GM19455 (cell line): Measurements from ENCODE around the gene DEGS2.
A peak's percentile ranks its signal among the peaks of the same experiment; 100 is the strongest.
"Not testable (repeated sequence)": the region's sequence is repeated elsewhere in the genome, so short reads cannot be mapped to it uniquely, and the experiment has no call there.

Source experiments
- ATAC-seq: cut with Tn5 transposase; IDR thresholded peaks from one replicate; pipeline ENCODE4 v1.9.1; 2021; ENCODE audit not compliant: unreplicated experiment

DEGS2 gene

DNA sequence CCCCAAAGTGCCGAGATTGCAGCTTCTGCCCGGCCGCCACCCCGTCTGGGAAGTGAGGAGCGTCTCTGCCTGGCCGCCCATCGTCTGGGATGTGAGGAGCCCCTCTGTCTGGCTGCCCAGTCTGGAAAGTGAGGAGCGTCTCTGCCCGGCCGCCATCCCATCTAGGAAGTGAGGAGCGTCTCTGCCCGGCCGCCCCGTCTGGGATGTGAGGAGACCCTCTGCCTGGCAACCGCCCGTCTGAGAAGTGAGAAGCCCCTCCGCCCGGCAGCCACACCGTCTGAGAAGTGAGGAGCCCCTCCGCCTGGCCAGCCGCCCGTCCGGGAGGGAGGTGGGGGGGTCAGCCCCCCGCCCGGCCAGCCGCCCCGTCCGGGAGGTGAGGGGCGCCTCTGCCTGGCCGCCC is 21.2 kb upstream of the DEGS2 start:
- ATAC-seq: not testable (repeated sequence)

DNA sequence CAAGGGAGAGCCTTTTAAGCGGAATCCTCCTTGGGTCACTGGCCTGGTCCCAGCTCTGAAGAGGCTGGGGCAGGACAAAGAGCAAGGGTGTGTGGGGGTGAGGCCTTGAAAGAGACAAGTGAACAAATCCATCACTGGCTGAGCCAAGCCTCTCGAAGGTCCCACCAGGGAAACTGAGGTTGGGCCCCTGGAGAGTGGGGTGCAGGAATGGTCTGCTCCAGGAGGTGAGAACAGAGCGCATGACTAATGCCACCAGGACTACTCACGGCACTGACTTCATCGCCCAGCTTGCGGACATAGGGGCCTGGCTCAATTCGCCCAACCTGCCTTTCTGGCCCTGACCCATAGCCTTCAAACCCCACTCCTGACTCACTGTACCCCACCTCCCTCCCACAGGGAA is 19.2 kb upstream of the DEGS2 start:
- ATAC-seq: no peak

DNA sequence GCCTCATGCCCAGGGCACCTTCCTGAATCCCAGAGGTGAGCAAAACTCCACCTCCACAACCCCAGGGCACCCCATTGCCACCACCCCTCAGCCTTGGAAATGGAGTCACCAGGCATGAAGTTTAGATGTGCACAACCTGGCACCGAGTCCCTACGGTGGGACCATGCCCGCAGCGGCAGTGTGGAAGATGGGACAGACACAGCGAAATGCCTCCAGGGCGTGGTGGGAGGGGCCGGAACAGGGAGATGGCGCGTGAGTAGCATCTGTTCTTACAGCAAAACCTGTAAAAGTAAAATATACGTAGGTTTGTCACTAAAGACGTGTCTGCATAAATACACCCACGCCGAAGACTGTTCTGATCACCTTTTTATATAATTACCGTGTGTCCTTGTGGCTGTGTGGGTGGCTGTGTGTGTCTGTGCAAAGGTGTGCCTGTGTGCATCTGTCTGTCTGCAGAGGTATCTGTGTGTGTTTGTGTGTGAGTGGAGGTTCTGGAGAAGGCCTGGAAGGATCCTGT is 17.4 kb upstream of the DEGS2 start:
- no peak for ATAC-seq

GRCh38 chr14:100173353-100173752 is 13.9 kb upstream of the DEGS2 start:
- ATAC-seq: no peak

DNA sequence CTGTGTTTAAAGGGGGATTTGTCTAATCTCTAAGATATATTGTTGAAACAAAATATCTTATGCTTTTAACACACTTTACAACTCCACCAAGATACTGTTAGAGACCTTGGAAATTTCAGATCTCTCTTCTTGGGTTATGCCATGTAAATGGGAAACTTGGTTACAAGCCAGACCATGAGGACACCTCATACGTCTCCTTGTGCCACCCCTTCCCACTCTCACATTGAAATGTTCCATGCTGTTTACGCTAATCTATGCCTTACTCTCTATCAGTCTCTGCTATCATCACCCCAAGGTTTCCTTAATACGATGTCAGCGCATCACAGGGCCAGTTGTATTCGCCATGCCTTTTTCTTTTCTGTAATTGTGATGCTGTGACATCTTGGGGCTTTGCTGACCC is 13.4 kb upstream of the DEGS2 start:
- no peak for ATAC-seq

- ATAC-seq: no peak
These were observed 11.4 kb upstream of the DEGS2 start for GRCh38 chr14:100170880-100171279.

GRCh38 chr14:100168506-100168905 is 9.1 kb upstream of the DEGS2 start:
- no peak for ATAC-seq

DNA sequence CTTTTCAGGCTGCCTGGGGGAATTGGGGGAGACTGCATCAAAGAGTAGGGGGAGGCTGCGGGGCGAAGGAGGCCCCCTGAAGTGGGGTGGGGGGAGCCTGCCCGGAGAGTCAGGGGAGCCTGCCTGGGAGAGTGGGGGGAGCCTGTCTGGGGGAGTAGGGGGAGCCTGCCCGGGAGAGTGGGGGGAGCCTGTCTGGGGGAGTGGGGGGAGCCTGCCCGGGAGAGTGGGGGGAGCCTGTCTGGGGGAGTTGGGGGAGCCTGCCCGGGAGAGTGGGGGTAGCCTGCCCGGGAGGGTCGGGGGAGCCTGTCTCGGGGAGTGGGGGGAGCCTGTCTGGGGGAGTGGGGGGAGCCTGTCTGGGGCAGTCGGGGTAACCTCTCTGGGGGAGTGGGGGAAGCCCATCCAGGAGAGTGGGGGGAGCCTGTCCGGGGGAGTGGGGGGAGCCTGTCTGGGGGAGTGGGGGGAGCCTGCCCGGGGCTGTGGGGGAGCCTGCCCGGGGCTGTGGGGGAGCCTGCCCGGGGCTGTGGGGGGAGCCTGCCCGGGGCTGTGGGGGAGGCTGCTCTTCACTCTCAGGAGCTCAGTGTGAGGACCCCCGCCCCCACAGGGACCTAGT is 6.5 kb upstream of the DEGS2 start:
- no peak for ATAC-seq

- ATAC-seq: no peak
These were observed 5.9 kb upstream of the DEGS2 start for GRCh38 chr14:100165376-100165775.

GRCh38 chr14:100160534-100160916 is 1.1 kb upstream of the DEGS2 start:
- no peak for ATAC-seq

GRCh38 chr14:100159865-100160533 is 554 bp upstream of the DEGS2 start:
- ATAC-seq: peak; percentile 25

DNA sequence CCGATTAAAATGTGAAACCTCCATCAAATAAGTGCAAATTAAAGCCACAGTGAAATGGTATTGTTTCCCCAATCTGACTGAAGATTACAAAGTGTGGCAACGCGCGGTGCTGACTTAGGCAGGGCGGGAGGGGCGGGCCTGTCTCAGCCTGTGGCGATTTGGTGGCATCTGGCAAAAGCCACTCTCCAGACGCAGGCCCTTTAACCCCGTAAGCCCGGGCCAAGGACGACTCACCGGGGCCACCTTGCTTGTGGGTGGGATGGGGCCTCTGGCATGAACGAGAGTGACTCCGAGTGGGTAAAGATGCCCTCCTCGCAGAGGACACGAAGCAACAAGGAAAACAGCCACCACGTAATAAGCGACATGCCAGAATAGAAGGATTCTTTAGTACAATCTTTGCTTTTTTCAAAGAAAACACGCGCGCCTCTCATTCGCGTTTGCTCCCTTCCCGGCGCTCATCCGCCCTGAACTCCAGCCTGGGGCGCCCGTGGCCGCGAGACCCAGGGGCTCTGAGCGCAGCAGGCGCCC is 815 bp downstream of the DEGS2 start:
- no peak for ATAC-seq

- ATAC-seq: not testable (repeated sequence)
These were observed 1.8 kb downstream of the DEGS2 start for GRCh38 chr14:100157548-100158232.

DNA sequence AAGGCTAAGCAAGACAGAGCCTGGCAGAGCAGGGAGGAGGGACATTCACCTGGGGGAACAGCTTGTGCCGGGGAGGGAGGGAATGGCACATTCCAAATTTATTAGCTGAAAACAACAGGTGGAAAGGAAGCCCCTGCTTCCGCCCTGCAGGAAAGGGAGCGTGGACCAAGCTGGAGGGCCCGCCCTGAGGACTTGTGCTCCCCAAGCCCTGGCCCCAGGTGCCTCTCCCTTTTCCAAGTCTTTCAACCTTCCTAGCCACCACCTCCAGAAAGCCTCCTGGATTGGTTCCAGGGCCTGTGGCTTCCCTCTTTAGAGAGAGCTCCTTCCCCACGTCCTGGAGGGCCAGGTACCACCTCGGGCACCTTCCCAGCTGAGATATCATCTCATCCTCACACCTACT is 2.7 kb downstream of the DEGS2 start:
- no peak for ATAC-seq

DNA sequence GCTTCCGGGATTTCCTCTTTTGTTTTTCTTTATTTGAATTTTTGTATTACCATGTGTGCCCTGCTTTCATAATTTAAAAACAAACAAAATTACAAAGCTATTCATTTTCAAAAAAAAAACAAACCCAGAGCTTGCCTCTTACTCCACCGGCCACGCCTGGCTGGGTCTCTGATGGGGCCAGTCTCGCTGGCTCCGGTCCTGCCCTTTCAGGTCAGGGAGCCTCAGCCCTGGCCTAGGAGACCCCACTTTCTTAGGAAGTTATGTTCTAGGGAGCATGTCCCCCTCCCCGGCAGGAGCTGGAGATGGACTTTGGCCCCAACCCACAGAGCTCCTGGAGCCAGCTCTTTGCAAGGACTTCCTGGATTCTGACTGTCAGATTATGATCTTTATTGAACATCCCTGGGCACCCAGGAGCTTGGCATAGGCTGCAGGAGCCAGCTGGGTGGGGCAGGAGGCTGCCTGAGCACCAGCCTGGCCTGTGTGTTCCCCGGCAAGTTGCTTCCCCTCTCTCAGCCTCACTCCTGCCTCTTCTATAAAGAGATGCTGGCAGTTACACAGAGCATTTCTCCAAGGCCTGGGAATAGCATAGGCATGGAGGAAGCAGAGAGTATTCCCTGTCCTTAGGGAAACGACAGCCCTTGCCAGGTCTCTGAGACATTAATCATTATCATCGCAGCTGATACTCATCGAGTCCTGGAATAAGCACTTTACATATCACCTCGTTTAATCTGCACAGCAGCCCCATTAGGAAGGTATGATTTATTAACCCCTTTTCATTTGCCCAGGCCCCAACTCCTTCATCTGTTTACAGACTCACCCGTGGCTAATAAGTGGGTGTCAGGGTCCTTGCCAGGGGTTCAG is 3.5 kb downstream of the DEGS2 start:
- ATAC-seq: no peak

DNA sequence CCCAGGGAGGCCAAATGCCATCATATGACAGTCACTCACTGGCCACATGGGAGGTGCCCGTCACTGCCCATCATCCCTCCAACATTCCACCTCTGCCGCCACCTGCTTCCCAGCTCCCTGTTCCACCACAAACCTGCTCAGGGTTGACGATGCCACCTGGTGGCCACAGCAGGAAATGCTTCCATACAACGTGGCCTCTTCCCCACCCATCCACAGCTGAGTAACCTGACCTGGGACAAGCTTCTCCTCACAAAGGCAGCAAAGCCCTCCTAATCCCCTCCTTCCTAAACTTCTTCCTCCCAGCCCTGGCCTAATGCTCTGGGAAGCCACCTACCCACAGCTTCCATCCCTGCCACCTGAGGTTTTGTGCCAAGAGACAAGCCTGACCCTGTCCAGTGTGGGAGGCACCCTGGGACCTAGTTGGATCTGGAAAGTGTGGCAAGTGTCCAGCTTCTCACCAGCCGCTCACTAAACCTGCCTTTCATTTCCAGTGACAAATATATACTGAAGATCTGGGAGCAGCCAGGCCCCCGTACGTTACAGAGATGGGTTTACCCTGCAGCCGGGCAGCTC is 4.3 kb downstream of the DEGS2 start:
- no peak for ATAC-seq

GRCh38 chr14:100153560-100153959 is 5.9 kb downstream of the DEGS2 start:
- ATAC-seq: no peak

DNA sequence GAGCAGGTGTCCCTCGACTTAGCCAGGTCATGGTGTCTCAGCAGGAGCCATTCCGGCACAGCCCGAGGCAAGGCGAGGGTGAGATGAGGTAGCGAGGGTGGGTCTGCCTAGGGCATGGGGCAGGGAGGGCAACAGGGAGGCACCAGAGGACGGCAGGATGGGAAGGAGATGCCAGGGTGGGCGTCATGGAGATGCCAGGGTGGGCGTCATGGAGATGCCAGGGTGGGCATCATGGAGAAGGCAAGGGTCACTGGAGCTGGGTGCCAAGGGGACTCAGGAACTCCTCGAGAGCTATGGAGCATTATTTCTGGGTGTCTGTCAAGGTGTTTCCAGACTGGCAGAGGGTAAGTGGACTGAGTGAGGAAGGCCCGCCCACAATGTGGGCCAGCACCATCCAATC is 7.4 kb downstream of the DEGS2 start:
- ATAC-seq: no peak

GRCh38 chr14:100150932-100151587 is 8.4 kb downstream of the DEGS2 start:
- ATAC-seq: no peak
